ENCODE data around the gene LRP11. TPM values are rescaled to one million over a fixed set of nuclear protein-coding genes. Genes with fewer than 3 reads are reported as not detected.
"Not testable (repeated sequence)": the region's sequence is repeated elsewhere in the genome, so short reads cannot be mapped to it uniquely, and the experiment has no call there.

The LRP11 gene
- total RNA-seq, 1 experiment from 2014 or later = 143 TPM

GRCh38 chr6:149856256-149856994 lies 7.7 kb downstream of the LRP11 start:
- H3K27me3 ChIP-seq (replicated peaks) = no peaks in the 10 kb centered on the region
- no peaks in the 10 kb centered on the region for H3K9me3 ChIP-seq (replicated peaks)
- H3K4me1 ChIP-seq (replicated peaks) = peaks cover 91% of the 10 kb centered on the region
- peak overlapping the region; percentile 28 for H3K4me3 ChIP-seq
- DNase-seq (ENCODE audit: low read depth in 1 of 2, low spot score in 2 of 2) = peak in 1 of 2 experiments; percentile 34
- H3K27ac ChIP-seq = peak overlapping the region; percentile 98
- H3K36me3 ChIP-seq = peaks cover 18% of the 10 kb centered on the region

GRCh38 chr6:149855741-149856140 lies 8.4 kb downstream of the LRP11 start:
- Histone ChIP-seq H3K36me3 (peaks cover 22% of the 10 kb centered on the region), H3K4me3 (peak overlapping the region; percentile 28), H3K9me3 (replicated peaks) (no peaks in the 10 kb centered on the region), H3K27ac (peak overlapping the region; percentile 98), H3K27me3 (replicated peaks) (no peaks in the 10 kb centered on the region), H3K4me1 (replicated peaks) (peaks cover 90% of the 10 kb centered on the region)
- no peak for DNase-seq (ENCODE audit: low read depth in 1 of 2, low spot score in 2 of 2)

GRCh38 chr6:149855040-149855654 lies 9.0 kb downstream of the LRP11 start:
- peak overlapping the region; percentile 98 for H3K27ac ChIP-seq
- no peaks in the 10 kb centered on the region for H3K9me3 ChIP-seq (replicated peaks)
- peak overlapping the region; percentile 28 for H3K4me3 ChIP-seq
- peak; percentile 84 to 96 for DNase-seq (ENCODE audit: low read depth in 1 of 2, low spot score in 2 of 2)
- H3K27me3 ChIP-seq (replicated peaks) = no peaks in the 10 kb centered on the region
- peaks cover 84% of the 10 kb centered on the region for H3K4me1 ChIP-seq (replicated peaks)
- peaks cover 24% of the 10 kb centered on the region for H3K36me3 ChIP-seq

GRCh38 chr6:149854532-149854931 lies 9.6 kb downstream of the LRP11 start:
- DNase-seq (ENCODE audit: low read depth in 1 of 2, low spot score in 2 of 2) = peak in 1 of 2 experiments; percentile 63
- peak overlapping the region; percentile 98 for H3K27ac ChIP-seq
- H3K4me3 ChIP-seq = no peak overlapping the region
- peaks cover 78% of the 10 kb centered on the region for H3K4me1 ChIP-seq (replicated peaks)
- peaks cover 25% of the 10 kb centered on the region for H3K36me3 ChIP-seq
- H3K9me3 ChIP-seq (replicated peaks) = no peaks in the 10 kb centered on the region
- H3K27me3 ChIP-seq (replicated peaks) = no peaks in the 10 kb centered on the region

- Histone ChIP-seq H3K36me3 (peaks cover 25% of the 10 kb centered on the region), H3K4me1 (replicated peaks) (peaks cover 74% of the 10 kb centered on the region), H3K27ac (peak overlapping the region; percentile 98)
- not testable (repeated sequence) for DNase-seq (ENCODE audit: low read depth in 1 of 2, low spot score in 2 of 2); H3K9me3 ChIP-seq (replicated peaks); H3K4me3 ChIP-seq; H3K27me3 ChIP-seq (replicated peaks)
Measured at GRCh38 chr6:149854017-149854416, 10.1 kb downstream of the LRP11 start.

GRCh38 chr6:149852881-149853280 lies 11.3 kb downstream of the LRP11 start:
- Histone ChIP-seq H3K4me3 (peak overlapping the region; percentile 14; the same call in 1 of the 2 replicates), H3K4me1 (replicated peaks) (peaks cover 71% of the 10 kb centered on the region), H3K27ac (peak overlapping the region; percentile 98), H3K9me3 (replicated peaks) (no peaks in the 10 kb centered on the region), H3K27me3 (replicated peaks) (no peaks in the 10 kb centered on the region), H3K36me3 (peaks cover 30% of the 10 kb centered on the region)
- DNase-seq (ENCODE audit: low read depth in 1 of 2, low spot score in 2 of 2) = no peak

GRCh38 chr6:149852180-149852579 lies 12.0 kb downstream of the LRP11 start:
- Histone ChIP-seq H3K27me3 (replicated peaks) (no peaks in the 10 kb centered on the region), H3K27ac (peak overlapping the region; percentile 98), H3K4me1 (replicated peaks) (peaks cover 73% of the 10 kb centered on the region), H3K4me3 (peak overlapping the region; percentile 14), H3K9me3 (replicated peaks) (no peaks in the 10 kb centered on the region), H3K36me3 (peaks cover 31% of the 10 kb centered on the region)
- DNase-seq (ENCODE audit: low read depth in 1 of 2, low spot score in 2 of 2) = peak; percentile 70 to 72

- H3K9me3 ChIP-seq (replicated peaks) = no peaks in the 10 kb centered on the region
- DNase-seq (ENCODE audit: low read depth in 1 of 2, low spot score in 2 of 2) = no peak
- peaks cover 73% of the 10 kb centered on the region for H3K4me1 ChIP-seq (replicated peaks)
- H3K4me3 ChIP-seq = no peak overlapping the region
- H3K27me3 ChIP-seq (replicated peaks) = no peaks in the 10 kb centered on the region
- peak overlapping the region; percentile 98 for H3K27ac ChIP-seq
- peaks cover 33% of the 10 kb centered on the region for H3K36me3 ChIP-seq
Measured at GRCh38 chr6:149851461-149852110, 12.6 kb downstream of the LRP11 start.

- not testable (repeated sequence) for H3K9me3 ChIP-seq (replicated peaks); H3K4me3 ChIP-seq; DNase-seq (ENCODE audit: low read depth in 1 of 2, low spot score in 2 of 2); H3K27me3 ChIP-seq (replicated peaks)
- H3K27ac ChIP-seq = peak overlapping the region; percentile 54
- H3K4me1 ChIP-seq (replicated peaks) = peaks cover 62% of the 10 kb centered on the region
- peaks cover 44% of the 10 kb centered on the region for H3K36me3 ChIP-seq
Measured at GRCh38 chr6:149848343-149848742, 15.8 kb downstream of the LRP11 start.

- H3K4me1 ChIP-seq (replicated peaks) = peaks cover 58% of the 10 kb centered on the region
- peaks cover 47% of the 10 kb centered on the region for H3K36me3 ChIP-seq
- H3K27ac ChIP-seq = peak overlapping the region; percentile 54
- no peaks in the 10 kb centered on the region for H3K9me3 ChIP-seq (replicated peaks)
- no peaks in the 10 kb centered on the region for H3K27me3 ChIP-seq (replicated peaks)
- DNase-seq (ENCODE audit: low read depth in 1 of 2, low spot score in 2 of 2) = no peak
- no peak overlapping the region for H3K4me3 ChIP-seq
Measured at GRCh38 chr6:149847939-149848267, 16.3 kb downstream of the LRP11 start.

- peak; percentile 35 to 67 for DNase-seq (ENCODE audit: low read depth in 1 of 2, low spot score in 2 of 2)
- no peak overlapping the region for H3K4me3 ChIP-seq
Measured at GRCh38 chr6:149846321-149846720, 17.8 kb downstream of the LRP11 start.

GRCh38 chr6:149845549-149845948 lies 18.6 kb downstream of the LRP11 start:
- no peak overlapping the region for H3K4me3 ChIP-seq
- no peaks in the 10 kb centered on the region for H3K9me3 ChIP-seq (replicated peaks)
- DNase-seq (ENCODE audit: low read depth in 1 of 2, low spot score in 2 of 2) = no peak
- H3K36me3 ChIP-seq = peaks cover 47% of the 10 kb centered on the region
- no peak overlapping the region for H3K27ac ChIP-seq
- no peaks in the 10 kb centered on the region for H3K27me3 ChIP-seq (replicated peaks)
- H3K4me1 ChIP-seq (replicated peaks) = peaks cover 49% of the 10 kb centered on the region

More at GRCh38 chr6:149846321-149846720, 17.8 kb downstream of the LRP11 start:
- Histone ChIP-seq H3K4me1 (replicated peaks) (peaks cover 45% of the 10 kb centered on the region), H3K27ac (peak overlapping the region; percentile 21; the same call in 1 of the 2 replicates), H3K27me3 (replicated peaks) (no peaks in the 10 kb centered on the region), H3K9me3 (replicated peaks) (no peaks in the 10 kb centered on the region), H3K36me3 (peaks cover 51% of the 10 kb centered on the region)

- no peak for DNase-seq (ENCODE audit: low read depth in 1 of 2, low spot score in 2 of 2)
- Histone ChIP-seq H3K27me3 (replicated peaks) (no peaks in the 10 kb centered on the region), H3K4me3 (no peak overlapping the region), H3K36me3 (peaks cover 52% of the 10 kb centered on the region), H3K9me3 (replicated peaks) (no peaks in the 10 kb centered on the region), H3K27ac (no peak overlapping the region), H3K4me1 (replicated peaks) (peaks cover 57% of the 10 kb centered on the region)
Measured at GRCh38 chr6:149844480-149844879, 19.7 kb downstream of the LRP11 start.

GRCh38 chr6:149844036-149844435 lies 20.1 kb downstream of the LRP11 start:
- H3K9me3 ChIP-seq (replicated peaks); H3K27me3 ChIP-seq (replicated peaks); H3K4me3 ChIP-seq; H3K27ac ChIP-seq: not testable (repeated sequence)
- peak in 1 of 2 experiments; percentile 52 for DNase-seq (ENCODE audit: low read depth in 1 of 2, low spot score in 2 of 2)
- Histone ChIP-seq H3K36me3 (peaks cover 52% of the 10 kb centered on the region), H3K4me1 (replicated peaks) (peaks cover 57% of the 10 kb centered on the region)

Measured in SJSA1 (cell line).